ENCODE measurements around the gene CCDC54.

Gene CCDC54

GRCh38 chr3:107392549-107393165, 15.4 kb downstream of the CCDC54 start:
- no peak for DNase-seq
- ATAC-seq = no peak

- ATAC-seq = no peak
- DNase-seq = no peak
These were observed 17.3 kb downstream of the CCDC54 start for GRCh38 chr3:107394502-107394901.

GRCh38 chr3:107395066-107395465, 17.8 kb downstream of the CCDC54 start:
- DNase-seq = no peak
- no peak for ATAC-seq

- DNase-seq (no peak), ATAC-seq (no peak)
These were observed 24.1 kb downstream of the CCDC54 start for GRCh38 chr3:107401301-107401700.

GRCh38 chr3:107402214-107402613, 25.0 kb downstream of the CCDC54 start:
- ATAC-seq (no peak), DNase-seq (no peak)

GRCh38 chr3:107404727-107405469, 27.7 kb downstream of the CCDC54 start:
- DNase-seq (no peak), ATAC-seq (no peak)

GRCh38 chr3:107407355-107407754, 30.1 kb downstream of the CCDC54 start:
- DNase-seq (no peak), ATAC-seq (no peak)

GRCh38 chr3:107408513-107408912, 31.3 kb downstream of the CCDC54 start:
- no peak for ATAC-seq
- DNase-seq = no peak

- ATAC-seq (no peak), DNase-seq (no peak)
These were observed 32.1 kb downstream of the CCDC54 start for GRCh38 chr3:107409365-107409764.

- no peak for ATAC-seq
These were observed 33.4 kb downstream of the CCDC54 start for GRCh38 chr3:107410606-107411005.

GRCh38 chr3:107411056-107411455, 33.8 kb downstream of the CCDC54 start:
- ATAC-seq = no peak
- no peak for DNase-seq

More at GRCh38 chr3:107410606-107411005, 33.4 kb downstream of the CCDC54 start:
- no peak for DNase-seq

- DNase-seq (no peak), ATAC-seq (no peak)
These were observed 34.5 kb downstream of the CCDC54 start for GRCh38 chr3:107411779-107412178.

GRCh38 chr3:107412376-107412775, 35.1 kb downstream of the CCDC54 start:
- no peak for ATAC-seq
- no peak for DNase-seq

GRCh38 chr3:107413264-107413663, 36.0 kb downstream of the CCDC54 start:
- DNase-seq (no peak), ATAC-seq (no peak)

- ATAC-seq (peak; percentile 77), DNase-seq (no peak)
These were observed 37.2 kb downstream of the CCDC54 start for GRCh38 chr3:107414325-107414964.

GRCh38 chr3:107416138-107416537, 38.9 kb downstream of the CCDC54 start:
- DNase-seq (no peak), ATAC-seq (no peak)

GRCh38 chr3:107416886-107417285, 39.6 kb downstream of the CCDC54 start:
- DNase-seq = no peak
- no peak for ATAC-seq

- ATAC-seq = peak; percentile 66
- DNase-seq = no peak
These were observed 44.0 kb downstream of the CCDC54 start for GRCh38 chr3:107421170-107421792.

GRCh38 chr3:107421881-107422280, 44.6 kb downstream of the CCDC54 start:
- DNase-seq (no peak), ATAC-seq (no peak)

GRCh38 chr3:107425033-107425432, 47.8 kb downstream of the CCDC54 start:
- ATAC-seq = no peak
- no peak for DNase-seq

- ATAC-seq = no peak
- DNase-seq = no peak
These were observed 49.0 kb downstream of the CCDC54 start for GRCh38 chr3:107426223-107426622.

Measured in stimulated activated naive CD8-positive, alpha-beta T cell treated with anti-CD3 and anti-CD28 coated beads, Interleukin-15, Interleukin-2, amounts not matched to agents 100 U/mL and 50 U/mL, for 24 hours (primary cell).